ENCODE data around the gene SSBP1.
"Not testable (repeated sequence)": the region's sequence is repeated elsewhere in the genome, so short reads cannot be mapped to it uniquely, and the experiment has no call there.

The SSBP1 gene

DNA sequence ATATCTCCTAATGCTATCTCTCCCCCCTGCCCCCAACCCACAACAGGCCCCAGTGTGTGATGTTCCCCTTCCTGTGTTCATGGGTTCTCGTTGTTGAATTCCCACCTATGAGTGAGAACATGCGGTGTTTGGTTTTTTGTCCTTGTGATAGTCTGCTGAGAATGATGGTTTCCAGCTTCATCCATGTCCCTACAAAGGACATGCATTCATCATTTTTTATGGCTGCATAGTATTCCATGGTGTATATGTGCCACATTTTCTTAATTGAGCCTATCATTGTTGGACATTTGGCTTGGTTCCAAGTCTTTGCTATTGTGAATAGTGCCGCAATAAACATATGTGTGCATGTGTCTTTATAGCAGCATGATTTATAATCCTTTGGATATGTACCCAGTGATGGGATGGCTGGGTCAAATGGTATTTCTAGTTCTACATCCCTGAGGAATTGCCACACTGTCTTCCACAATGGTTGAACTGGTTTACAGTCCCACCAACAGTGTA is 32.0 kb downstream of the SSBP1 start:
- DNase-seq (ENCODE audit: low read depth in 1 of 2, low spot score in 1 of 2) = not testable (repeated sequence)

DNA sequence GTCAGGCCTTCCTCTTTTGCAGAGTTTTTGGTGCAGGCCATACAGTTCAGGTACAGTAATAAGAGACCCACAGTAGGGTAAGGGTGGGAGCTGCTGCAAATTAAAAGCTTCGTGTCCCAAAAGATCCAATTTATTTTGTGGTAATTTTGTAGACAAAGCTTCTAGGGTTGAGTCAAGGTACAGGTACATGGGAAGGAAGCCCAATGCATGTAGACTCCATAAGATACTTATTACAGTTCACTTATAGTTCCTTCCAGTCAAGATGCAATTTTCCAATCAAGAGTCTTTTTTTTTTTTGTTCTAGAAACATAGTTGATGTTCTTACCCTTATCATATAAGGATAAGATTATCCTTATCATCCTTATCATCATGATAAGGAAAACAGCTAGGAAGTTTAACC is 38.2 kb downstream of the SSBP1 start, which contains the start of gene TAS2R4:
TSS of gene TAS2R4 (plus strand) at position 301 of the 400 bp plus-strand sequence. CDS start 1,815 bp downstream, outside the sequence.
- DNase-seq (ENCODE audit: low read depth in 1 of 2, low spot score in 1 of 2) = no peak

DNA sequence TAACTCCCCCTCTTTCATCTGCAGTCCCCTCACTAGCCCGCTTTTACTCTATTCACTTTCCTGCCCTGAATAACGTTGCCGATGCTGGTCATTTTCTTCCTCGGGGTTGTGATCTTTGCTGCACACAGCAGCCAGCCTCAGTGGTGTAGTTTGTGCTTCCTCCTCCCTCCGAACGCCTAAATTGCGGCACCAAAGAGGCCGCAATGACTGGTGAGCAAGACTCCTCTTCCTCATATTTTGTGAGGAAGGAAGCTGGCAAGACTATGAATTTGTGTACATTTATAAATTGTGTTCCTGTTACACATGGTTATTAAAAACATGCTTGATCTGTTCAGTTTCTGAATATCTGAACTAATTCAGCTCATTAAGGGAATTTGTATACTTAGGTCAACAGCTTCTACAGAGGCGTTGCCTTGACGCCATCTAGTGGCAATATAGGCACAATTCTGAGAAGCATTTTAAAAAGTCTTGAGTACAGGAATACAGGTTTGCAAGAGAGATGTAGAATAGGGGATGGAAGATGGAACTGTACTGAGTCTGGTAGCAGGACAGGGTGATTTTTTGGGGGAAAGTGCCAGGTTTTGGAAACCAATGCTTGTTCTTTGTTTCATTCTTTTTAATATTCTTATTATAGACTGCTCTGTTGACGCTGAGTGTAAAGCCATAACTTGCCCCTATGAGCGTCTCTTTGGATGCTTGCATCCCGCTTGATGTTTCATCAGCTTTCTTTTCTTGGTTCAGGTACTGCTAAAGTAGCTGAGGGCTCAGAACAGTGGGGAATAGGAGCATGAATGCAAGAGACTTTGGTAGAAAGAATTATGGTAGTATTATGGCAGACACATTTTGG is 47.8 kb downstream of the SSBP1 start:
- DNase-seq (ENCODE audit: low read depth in 1 of 2, low spot score in 1 of 2) = no peak

DNA sequence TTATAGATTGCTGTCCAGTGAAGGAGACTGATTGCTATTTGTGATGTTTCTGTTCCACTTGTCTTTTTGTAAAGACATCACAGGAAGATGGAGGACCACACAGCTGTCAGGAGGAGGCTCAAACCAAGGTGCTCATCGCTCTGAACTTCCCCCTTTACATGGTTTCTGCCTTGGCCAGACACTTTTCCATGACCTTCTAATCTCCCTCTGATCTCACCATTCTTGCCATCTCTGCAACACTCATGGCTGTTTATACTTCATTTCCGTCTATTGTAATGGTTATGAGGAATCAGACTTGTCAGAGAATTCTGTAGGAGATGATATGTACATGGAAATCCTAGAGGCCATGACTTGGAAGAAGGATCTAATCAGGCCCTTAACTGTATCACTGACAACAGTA is 50.1 kb downstream of the SSBP1 start:
- no peak for DNase-seq (ENCODE audit: low read depth in 1 of 2, low spot score in 1 of 2)

DNA sequence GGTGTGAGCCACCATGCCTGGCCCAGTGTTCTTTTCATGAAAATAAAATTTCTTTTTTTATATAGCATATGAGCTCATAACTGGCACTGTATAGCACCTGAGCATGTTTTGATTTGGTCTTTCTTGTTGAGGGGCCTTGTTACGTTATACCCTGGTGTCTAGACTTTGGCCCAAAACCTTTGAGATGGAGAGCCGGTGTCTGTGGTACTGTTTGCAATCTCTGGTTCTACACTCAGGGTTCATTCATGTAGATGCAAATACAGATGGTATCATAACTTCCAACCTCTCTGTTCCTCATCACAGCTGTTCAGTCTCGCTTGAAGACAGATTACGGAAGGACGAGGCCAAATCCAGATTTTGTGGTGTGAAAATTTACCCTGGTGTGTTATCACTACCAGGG is 51.8 kb downstream of the SSBP1 start, which contains the start of gene TAS2R5:
TSS of gene TAS2R5 (plus strand) at position 301 of the 400 bp plus-strand sequence. CDS start 145 bp downstream, outside the sequence.
- no peak for DNase-seq (ENCODE audit: low read depth in 1 of 2, low spot score in 1 of 2)

DNA sequence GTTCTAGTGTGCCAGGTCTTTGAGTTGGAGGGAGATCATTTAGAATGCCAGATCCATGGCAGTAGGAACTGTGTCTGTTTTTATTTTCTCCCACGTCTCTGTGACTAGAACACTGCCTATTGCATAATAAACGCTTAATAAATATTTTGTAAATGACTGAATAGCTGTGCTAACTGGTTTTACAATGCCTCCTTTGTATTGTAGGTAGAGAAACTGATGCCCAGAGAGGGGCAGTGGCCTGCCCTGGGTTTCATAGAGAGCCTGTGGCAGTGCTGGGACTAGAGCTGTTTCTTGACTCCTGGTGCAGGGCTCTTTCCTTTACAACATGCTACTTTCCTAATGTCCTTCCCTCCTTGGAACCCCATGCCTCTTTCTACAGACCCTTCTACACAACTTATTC is 54.4 kb downstream of the SSBP1 start:
- DNase-seq (ENCODE audit: low read depth in 1 of 2, low spot score in 1 of 2) = no peak
